Effector memory CD4-positive, alpha-beta T cell (primary cell): ENCODE measurements around the gene WWC2.

Experiments
- DNase-seq, 3 donors: peaks; one replicate each; pipeline ENCODE4 v3.0.0-alpha.2; 2020
- H3K27ac ChIP-seq: 2 replicates; pipeline ENCODE4 v1.7.0; 2013; ENCODE audit warnings: mild to moderate bottlenecking, low read length, moderate library complexity; ENCODE audit not compliant: insufficient read depth, poor library complexity, severe bottlenecking
- H3K27me3 ChIP-seq: replicated peaks from 2 replicates; pipeline ENCODE4 v1.7.0; 2013; ENCODE audit warnings: mild to moderate bottlenecking, low read length; ENCODE audit not compliant: insufficient read depth, control insufficient read depth, poor library complexity, severe bottlenecking
- H3K36me3 ChIP-seq: 2 replicates; pipeline ENCODE4 v1.7.0; 2013; ENCODE audit warnings: mild to moderate bottlenecking, low read length, moderate library complexity; ENCODE audit not compliant: control insufficient read depth, insufficient read depth
- H3K4me1 ChIP-seq: 2 replicates; pipeline ENCODE4 v1.7.0; 2013; ENCODE audit warnings: low read length, mild to moderate bottlenecking; ENCODE audit not compliant: control insufficient read depth, insufficient read depth, poor library complexity, severe bottlenecking
- H3K4me3 ChIP-seq: 2 replicates; pipeline ENCODE4 v1.7.0; 2013; ENCODE audit warnings: low read length, low read depth, mild to moderate bottlenecking; ENCODE audit not compliant: insufficient read depth, poor library complexity, severe bottlenecking
- H3K9me3 ChIP-seq: 2 replicates; pipeline ENCODE4 v1.7.0; 2013; ENCODE audit warnings: mild to moderate bottlenecking, low read length, moderate library complexity; ENCODE audit not compliant: control insufficient read depth

WWC2 gene

GRCh38 chr4:183100298-183100599 lies 1.2 kb downstream of the WWC2 start:
- no peaks in the 10 kb centered on the region for H3K9me3 ChIP-seq
- no peaks in the 10 kb centered on the region for H3K27me3 ChIP-seq
- H3K36me3 ChIP-seq: no peaks in the 10 kb centered on the region
- no peak overlapping the region for H3K27ac ChIP-seq
- H3K4me3 ChIP-seq: peak overlapping the region; percentile 59
- H3K4me1 ChIP-seq: peaks cover 12% of the 10 kb centered on the region
- DNase-seq: no peak

GRCh38 chr4:183100827-183101226 lies 1.8 kb downstream of the WWC2 start:
- peaks cover 12% of the 10 kb centered on the region for H3K4me1 ChIP-seq
- no peak overlapping the region for H3K4me3 ChIP-seq
- no peaks in the 10 kb centered on the region for H3K27me3 ChIP-seq
- no peak for DNase-seq
- H3K36me3 ChIP-seq: no peaks in the 10 kb centered on the region
- H3K27ac ChIP-seq: no peak overlapping the region
- no peaks in the 10 kb centered on the region for H3K9me3 ChIP-seq

GRCh38 chr4:183101956-183102480 lies 3.0 kb downstream of the WWC2 start:
- no peak overlapping the region for H3K4me3 ChIP-seq
- no peak for DNase-seq
- H3K27me3 ChIP-seq: no peaks in the 10 kb centered on the region
- peaks cover 12% of the 10 kb centered on the region for H3K4me1 ChIP-seq
- no peak overlapping the region for H3K27ac ChIP-seq
- H3K9me3 ChIP-seq: no peaks in the 10 kb centered on the region
- H3K36me3 ChIP-seq: no peaks in the 10 kb centered on the region

- Histone ChIP-seq H3K27ac (no peak overlapping the region), H3K36me3 (no peaks in the 10 kb centered on the region), H3K4me1 (peaks cover 2% of the 10 kb centered on the region), H3K4me3 (no peak overlapping the region), H3K27me3 (no peaks in the 10 kb centered on the region), H3K9me3 (no peaks in the 10 kb centered on the region)
- no peak for DNase-seq
Measured at GRCh38 chr4:183105092-183105491, 6.0 kb downstream of the WWC2 start.

GRCh38 chr4:183106839-183107238 lies 7.8 kb downstream of the WWC2 start:
- no peaks in the 10 kb centered on the region for H3K27me3 ChIP-seq
- no peaks in the 10 kb centered on the region for H3K4me1 ChIP-seq
- DNase-seq: no peak
- no peaks in the 10 kb centered on the region for H3K9me3 ChIP-seq
- no peak overlapping the region for H3K27ac ChIP-seq
- no peaks in the 10 kb centered on the region for H3K36me3 ChIP-seq
- no peak overlapping the region for H3K4me3 ChIP-seq

GRCh38 chr4:183107891-183108459 lies 8.9 kb downstream of the WWC2 start:
- DNase-seq: no peak
- H3K27ac ChIP-seq: no peak overlapping the region
- no peaks in the 10 kb centered on the region for H3K9me3 ChIP-seq

GRCh38 chr4:183110244-183110643 lies 11.2 kb downstream of the WWC2 start:
- DNase-seq: no peak
- no peak overlapping the region for H3K4me3 ChIP-seq
- H3K27ac ChIP-seq: no peak overlapping the region
- no peaks in the 10 kb centered on the region for H3K4me1 ChIP-seq
- no peaks in the 10 kb centered on the region for H3K36me3 ChIP-seq
- H3K27me3 ChIP-seq: no peaks in the 10 kb centered on the region
- H3K9me3 ChIP-seq: no peaks in the 10 kb centered on the region

More at GRCh38 chr4:183107891-183108459, 8.9 kb downstream of the WWC2 start:
- H3K4me3 ChIP-seq: no peak overlapping the region
- H3K36me3 ChIP-seq: no peaks in the 10 kb centered on the region
- no peaks in the 10 kb centered on the region for H3K4me1 ChIP-seq
- no peaks in the 10 kb centered on the region for H3K27me3 ChIP-seq

GRCh38 chr4:183111452-183111885 lies 12.4 kb downstream of the WWC2 start:
- H3K36me3 ChIP-seq: no peaks in the 10 kb centered on the region
- no peaks in the 10 kb centered on the region for H3K27me3 ChIP-seq
- no peaks in the 10 kb centered on the region for H3K9me3 ChIP-seq
- H3K4me3 ChIP-seq: no peak overlapping the region
- no peak for DNase-seq
- H3K4me1 ChIP-seq: no peaks in the 10 kb centered on the region
- H3K27ac ChIP-seq: no peak overlapping the region

- no peak for DNase-seq
- no peaks in the 10 kb centered on the region for H3K27me3 ChIP-seq
- no peak overlapping the region for H3K4me3 ChIP-seq
- H3K4me1 ChIP-seq: no peaks in the 10 kb centered on the region
- no peak overlapping the region for H3K27ac ChIP-seq
- no peaks in the 10 kb centered on the region for H3K9me3 ChIP-seq
- no peaks in the 10 kb centered on the region for H3K36me3 ChIP-seq
Measured at GRCh38 chr4:183118141-183118540, 19.1 kb downstream of the WWC2 start.

GRCh38 chr4:183118585-183118984 lies 19.5 kb downstream of the WWC2 start:
- H3K27ac ChIP-seq: no peak overlapping the region
- H3K36me3 ChIP-seq: no peaks in the 10 kb centered on the region
- H3K4me1 ChIP-seq: no peaks in the 10 kb centered on the region
- no peak overlapping the region for H3K4me3 ChIP-seq
- no peaks in the 10 kb centered on the region for H3K27me3 ChIP-seq
- DNase-seq: no peak
- no peaks in the 10 kb centered on the region for H3K9me3 ChIP-seq
